Stromal cell of bone marrow (primary cell): Measurements from ENCODE around the gene RHBDD1.

Experiments used
- DNase-seq: peaks from one replicate; pipeline ENCODE4 v3.0.0-alpha.2; 2012; ENCODE audit warnings: low read depth

RHBDD1 gene

GRCh38 chr2:226887940-226888339 lies 52.1 kb downstream of the RHBDD1 start:
- no peak for DNase-seq

GRCh38 chr2:226888378-226888965 lies 52.6 kb downstream of the RHBDD1 start:
- no peak for DNase-seq

GRCh38 chr2:226888971-226889370 lies 53.1 kb downstream of the RHBDD1 start:
- DNase-seq = no peak

- no peak for DNase-seq
Observed at GRCh38 chr2:226890286-226890685, 54.4 kb downstream of the RHBDD1 start.

GRCh38 chr2:226891780-226892590 lies 56.1 kb downstream of the RHBDD1 start:
- DNase-seq = peak; percentile 76

GRCh38 chr2:226892729-226893128 lies 56.9 kb downstream of the RHBDD1 start:
- DNase-seq = peak; percentile 33

GRCh38 chr2:226893216-226893615 lies 57.4 kb downstream of the RHBDD1 start:
- DNase-seq = no peak

- DNase-seq = no peak
Observed at GRCh38 chr2:226894752-226895151, 58.9 kb downstream of the RHBDD1 start.

- DNase-seq = no peak
Observed at GRCh38 chr2:226895579-226895978, 59.7 kb downstream of the RHBDD1 start.

- DNase-seq = no peak
Observed at GRCh38 chr2:226898121-226898520, 62.3 kb downstream of the RHBDD1 start.

GRCh38 chr2:226898897-226899296 lies 63.0 kb downstream of the RHBDD1 start:
- DNase-seq = no peak

GRCh38 chr2:226902041-226902966 lies 66.5 kb downstream of the RHBDD1 start:
- DNase-seq = no peak

GRCh38 chr2:226903179-226903578 lies 67.3 kb downstream of the RHBDD1 start:
- DNase-seq = peak; percentile 71

- DNase-seq = no peak
Observed at GRCh38 chr2:226904592-226904991, 68.7 kb downstream of the RHBDD1 start.

- no peak for DNase-seq
Observed at GRCh38 chr2:226905718-226906117, 69.9 kb downstream of the RHBDD1 start.

- DNase-seq = no peak
Observed at GRCh38 chr2:226906163-226906693, 70.4 kb downstream of the RHBDD1 start.

- DNase-seq = no peak
Observed at GRCh38 chr2:226909126-226909525, 73.3 kb downstream of the RHBDD1 start.

GRCh38 chr2:226909836-226910235 lies 74.0 kb downstream of the RHBDD1 start:
- no peak for DNase-seq

GRCh38 chr2:226910384-226910783 lies 74.5 kb downstream of the RHBDD1 start:
- DNase-seq = no peak

- no peak for DNase-seq
Observed at GRCh38 chr2:226911932-226912331, 76.1 kb downstream of the RHBDD1 start.

GRCh38 chr2:226913641-226914040 lies 77.8 kb downstream of the RHBDD1 start:
- DNase-seq = no peak

- DNase-seq = no peak
Observed at GRCh38 chr2:226915846-226916360, 80.0 kb downstream of the RHBDD1 start.
